Upper lobe of left lung (tissue), 6 donors: ENCODE results near the gene TMEM41B. TPM values are rescaled to one million over a fixed set of nuclear protein-coding genes. Genes with fewer than 3 reads are reported as not detected.
"Not testable (repeated sequence)": the region's sequence is repeated elsewhere in the genome, so short reads cannot be mapped to it uniquely, and the experiment has no call there.

Source experiments
- ATAC-seq, 2 donors: fragments of 200-7000 bp; cut with Tn5 transposase; one replicate each; pipeline ENCODE4 v1.9.1; 2022; ENCODE audit warnings: mild to moderate bottlenecking in 2 of 2, moderate library complexity in 2 of 2; ENCODE audit not compliant: low FRiP score in 2 of 2
- DNase-seq, 2 donors: peaks; one replicate each; pipeline ENCODE4 v3.0.0-alpha.2; 2019 to 2020
- H3K27ac ChIP-seq, 4 donors: fragments of 200-600 bp; sonication (generic); one replicate each; pipeline ENCODE4 v1.5.1; 2016 to 2019
- H3K27me3 ChIP-seq, 4 donors: fragments of 200-600 bp; sonication (generic); one replicate each; pipeline ENCODE4 v1.5.1; 2017 to 2019
- H3K36me3 ChIP-seq, 4 donors: fragments of 200-600 bp; sonication (generic); one replicate each; pipeline ENCODE4 v1.5.1; 2016 to 2019
- H3K4me1 ChIP-seq, 4 donors: fragments of 200-600 bp; sonication (generic); one replicate each; pipeline ENCODE4 v1.5.1; 2018 to 2019
- H3K4me3 ChIP-seq, 4 donors: fragments of 200-600 bp; sonication (generic); one replicate each; pipeline ENCODE4 v1.5.1; 2017 to 2019; ENCODE audit warnings: mild to moderate bottlenecking in 2 of 4, moderate library complexity in 1 of 4
- H3K9me3 ChIP-seq, 4 donors: fragments of 200-600 bp; sonication (generic); one replicate each; pipeline ENCODE4 v1.5.1; 2018 to 2019
- CTCF ChIP-seq, 6 experiments: fragments of 450-650 bp in 4 of 6; fragments of 200-600 bp in 2 of 6; sonication (generic) in 2 of 6; IDR thresholded peaks; one replicate each; pipeline ENCODE4 v1.5.1; 2016 to 2019; ENCODE audit warnings: antibody characterized with exemption in 6 of 6
- EP300 ChIP-seq, 4 donors: sonication (generic); formaldehyde crosslinking; IDR thresholded peaks; one replicate each; pipeline ENCODE4 v1.5.1; 2017; ENCODE audit warnings: antibody characterized with exemption in 4 of 4, control low read depth in 2 of 4
- POLR2A ChIP-seq, 4 donors: fragments of 450-650 bp; IDR thresholded peaks; one replicate each; pipeline ENCODE4 v1.5.1; 2016 to 2017; ENCODE audit warnings: antibody characterized with exemption in 4 of 4, mild to moderate bottlenecking in 2 of 4
- POLR2AphosphoS5 ChIP-seq, 2 donors: sonication (generic); formaldehyde crosslinking; IDR thresholded peaks; one replicate each; pipeline ENCODE4 v1.5.1; 2017; ENCODE audit warnings: antibody characterized with exemption in 2 of 2
- WGBS, 2 donors: methylation state at CpG; one replicate each; pipeline ENCODE4 v1.1.5; 2017 to 2018; 5-methylcytosine and 5-hydroxymethylcytosine counted together
- total RNA-seq, 6 donors: library from RNA; depleted of rRNA in 4 of 6; stranded (reverse); fragments of >200 nt in 4 of 6; gene quantifications; one replicate each; pipeline versions ENCODE4 v1.1.0 to v1.2.1, GENCODE V29; 2016 to 2021
- donor health status: DM: no; HTN: no; CAD: no; lungs with moderate emphysema.
- donor health status: DM: no; HTN: yes; CAD: no; lungs with severe emphysema.

The TMEM41B gene
- 100 to 1,000 TPM in 2 of 6 donors, 10 to 100 TPM in 4; 61.7 to 114 (median 88.5) TPM for total RNA-seq

- DNase-seq (peak; percentile 98 to 100), ATAC-seq (peak; percentile 99)
- peaks cover 15 to 34% (median 25%) of the 10 kb centered on the region in 4 donors for H3K4me1 ChIP-seq
- peak within 1 kb of the TSS; percentile 86 to 94 (median 90) for H3K27ac ChIP-seq
- TF ChIP-seq POLR2AphosphoS5 (IDR thresholded peaks at IDR 0.05) (peak; percentile 82 to 90), CTCF (IDR thresholded peaks at IDR 0.05) (peak in 2 of 6 experiments; percentile 19 to 24), POLR2A (IDR thresholded peaks at IDR 0.05) (peak in 3 of 4 donors; percentile 79 to 93 (median 91)), EP300 (IDR thresholded peaks at IDR 0.05) (peak in 1 of 4 donors; percentile 51)
- H3K27me3 ChIP-seq, result no peaks in the 10 kb centered on the region
- peak within 1 kb of the TSS; percentile 78 to 98 (median 88) for H3K4me3 ChIP-seq
- no peaks in the 10 kb centered on the region for H3K9me3 ChIP-seq
- 0 to 1% methylated on average over 18 to 58 of the region's 71 CpGs for WGBS, 2 donors
- H3K36me3 ChIP-seq, result no peaks in the 10 kb centered on the region
These were observed at the start of gene TMEM41B for GRCh38 chr11:9314291-9315077. Gene TMEM41B, minus strand, starts transcription at chr11:9314593. Its CDS starts 152 bp downstream, at chr11:9314441.

- WGBS, 2 donors, result 75% methylated on average over 2 of the region's 2 CpGs
- H3K27ac ChIP-seq, result peak overlapping the region; percentile 92 to 98 (median 97)
These were observed 48.0 kb upstream of the TMEM41B start for GRCh38 chr11:9362393-9362863.

GRCh38 chr11:9360862-9361622, 46.6 kb upstream of the TMEM41B start:
- ATAC-seq, H3K27me3 ChIP-seq, DNase-seq, H3K36me3 ChIP-seq, H3K27ac ChIP-seq, H3K4me3 ChIP-seq, H3K9me3 ChIP-seq: not testable (repeated sequence)
- 95 to 96% methylated on average over 13 of the region's 13 CpGs for WGBS, 2 donors
- H3K4me1 ChIP-seq, result peaks cover 0 to 26% (median 16%) of the 10 kb centered on the region in 4 donors

More at GRCh38 chr11:9362393-9362863, 48.0 kb upstream of the TMEM41B start:
- ATAC-seq (no peak), DNase-seq (no peak)
- no peak overlapping the region for H3K4me3 ChIP-seq
- H3K27me3 ChIP-seq, result no peaks in the 10 kb centered on the region
- no peaks in the 10 kb centered on the region for H3K9me3 ChIP-seq
- TF ChIP-seq EP300 (IDR thresholded peaks at IDR 0.05), result no peak
- TF ChIP-seq POLR2A (IDR thresholded peaks at IDR 0.05), result no peak
- no peak for TF ChIP-seq POLR2AphosphoS5 (IDR thresholded peaks at IDR 0.05)
- no peak for TF ChIP-seq CTCF (IDR thresholded peaks at IDR 0.05)
- H3K36me3 ChIP-seq, result no peaks in the 10 kb centered on the region
- peaks cover 0 to 26% (median 16%) of the 10 kb centered on the region in 4 donors for H3K4me1 ChIP-seq

- no peaks in the 10 kb centered on the region for H3K36me3 ChIP-seq
- H3K4me1 ChIP-seq, result peaks cover 0 to under 1% (median 0%) of the 10 kb centered on the region in 4 donors
- WGBS, 2 donors, result 88 to 98% methylated on average over 4 of the region's 4 CpGs
- H3K27ac ChIP-seq, result no peak overlapping the region
- no peak for ATAC-seq
- DNase-seq, result no peak
- no peaks in the 10 kb centered on the region for H3K27me3 ChIP-seq
- H3K9me3 ChIP-seq, result no peaks in the 10 kb centered on the region
- H3K4me3 ChIP-seq, result no peak overlapping the region
- no peak for TF ChIP-seq POLR2A (IDR thresholded peaks at IDR 0.05)
- TF ChIP-seq CTCF (IDR thresholded peaks at IDR 0.05), result no peak
- no peak for TF ChIP-seq POLR2AphosphoS5 (IDR thresholded peaks at IDR 0.05)
- no peak for TF ChIP-seq EP300 (IDR thresholded peaks at IDR 0.05)
These were observed 42.6 kb upstream of the TMEM41B start for GRCh38 chr11:9357041-9357440.

GRCh38 chr11:9351321-9351881, 37.0 kb upstream of the TMEM41B start:
- Histone ChIP-seq H3K9me3 (no peaks in the 10 kb centered on the region), H3K4me3 (no peak overlapping the region), H3K36me3 (no peaks in the 10 kb centered on the region), H3K27ac (no peak overlapping the region), H3K4me1 (no peaks in the 10 kb centered on the region), H3K27me3 (no peaks in the 10 kb centered on the region)
- 55 to 77% methylated on average over 6 of the region's 6 CpGs for WGBS, 2 donors
- no peak for ATAC-seq
- no peak for DNase-seq
- TF ChIP-seq POLR2AphosphoS5 (IDR thresholded peaks at IDR 0.05), result no peak
- no peak for TF ChIP-seq CTCF (IDR thresholded peaks at IDR 0.05)

- 70 to 73% methylated on average over 4 of the region's 4 CpGs for WGBS, 2 donors
- H3K36me3 ChIP-seq, H3K27me3 ChIP-seq, H3K4me3 ChIP-seq, H3K9me3 ChIP-seq, DNase-seq, ATAC-seq, H3K4me1 ChIP-seq, H3K27ac ChIP-seq: not testable (repeated sequence)
These were observed 33.4 kb upstream of the TMEM41B start for GRCh38 chr11:9347779-9348178.
